ENCODE data around the gene ELSPBP1. TPM values are rescaled to one million over a fixed set of nuclear protein-coding genes. Genes with fewer than 3 reads are reported as not detected.

Gene ELSPBP1
- polyA plus RNA-seq, 1 donor (not counting 4 experiments of a cell fraction or from before 2014, with no cell fraction given), result not detected

DNA sequence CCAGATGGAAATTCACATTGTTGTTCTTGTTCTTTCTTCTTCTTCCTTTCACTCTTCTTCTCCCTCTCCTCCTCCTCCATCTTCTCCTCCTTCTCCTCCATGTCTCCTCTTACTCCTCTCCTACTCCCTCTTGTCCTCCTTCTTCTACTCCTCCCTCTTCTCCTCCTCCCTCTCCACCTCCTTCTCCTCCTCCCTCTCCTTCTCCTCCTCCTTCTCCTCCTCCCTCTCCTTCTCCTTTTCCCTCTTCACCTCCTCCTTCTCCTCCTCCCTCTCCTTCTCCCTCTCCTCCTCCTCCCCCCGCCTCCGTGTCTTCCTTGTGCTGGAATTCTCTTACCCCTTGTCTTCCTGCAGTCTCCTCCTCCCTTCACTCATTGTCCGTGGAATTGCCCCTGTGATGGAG, 31.0 kb downstream of the ELSPBP1 start:
- Histone ChIP-seq H2AFZ (ENCODE audit: control insufficient read depth, low read length) (no peak overlapping the region), H3K79me2 (ENCODE audit: control insufficient read depth, insufficient read depth, low read length) (no peaks in the 10 kb centered on the region), H3K9me1 (ENCODE audit: control insufficient read depth, extremely low read depth, insufficient read depth, low read length) (no peaks in the 10 kb centered on the region), H3K27ac (ENCODE audit: control insufficient read depth, insufficient read depth, low read length) (no peak overlapping the region), H3K4me1 (ENCODE audit: control insufficient read depth, extremely low read depth, insufficient read depth, low read length) (no peaks in the 10 kb centered on the region), H3K4me3 (ENCODE audit: control insufficient read depth in 2 of 3, extremely low read depth in 1 of 3, insufficient read depth in 2 of 3, low read depth in 1 of 3, low read length in 3 of 3) (no peak overlapping the region), H3K27me3 (ENCODE audit: control insufficient read depth, extremely low read depth, insufficient read depth, low read length) (no peaks in the 10 kb centered on the region), H4K20me1 (ENCODE audit: control insufficient read depth, extremely low read depth, insufficient read depth, low read length) (no peaks in the 10 kb centered on the region), H3K4me2 (ENCODE audit: control insufficient read depth, extremely low read depth, insufficient read depth, low read depth, low read length) (no peak overlapping the region), H3K9me3 (ENCODE audit: control insufficient read depth, low read depth, low read length) (no peaks in the 10 kb centered on the region), H3K9ac (ENCODE audit: control insufficient read depth, extremely low read depth, insufficient read depth, low read length) (no peak overlapping the region), H3K36me3 (ENCODE audit: control insufficient read depth in 2 of 2, extremely low read depth in 1 of 2, insufficient read depth in 2 of 2, low read length in 2 of 2) (no peaks in the 10 kb centered on the region)
- DNase-seq (ENCODE audit: low read depth, low spot score) (no peak), FAIRE-seq (no peak)
- dilution Hi-C loops (cut with MboI; ENCODE audit: extremely low pct_ligation_motif_present, low sequenced_read_pairs), result no loop called here
- TF ChIP-seq CTCF (optimal IDR thresholded peaks at IDR 0.05 in 1 of 3, IDR thresholded peaks at IDR 0.05 in 1 of 3, conservative IDR thresholded peaks at IDR 0.05 in 1 of 3; ENCODE audit: extremely low read depth in 1 of 3, insufficient read depth in 2 of 3, low read length in 3 of 3) (no peak), EZH2 (IDR thresholded peaks at IDR 0.05; ENCODE audit: low read length) (no peak)

DNA sequence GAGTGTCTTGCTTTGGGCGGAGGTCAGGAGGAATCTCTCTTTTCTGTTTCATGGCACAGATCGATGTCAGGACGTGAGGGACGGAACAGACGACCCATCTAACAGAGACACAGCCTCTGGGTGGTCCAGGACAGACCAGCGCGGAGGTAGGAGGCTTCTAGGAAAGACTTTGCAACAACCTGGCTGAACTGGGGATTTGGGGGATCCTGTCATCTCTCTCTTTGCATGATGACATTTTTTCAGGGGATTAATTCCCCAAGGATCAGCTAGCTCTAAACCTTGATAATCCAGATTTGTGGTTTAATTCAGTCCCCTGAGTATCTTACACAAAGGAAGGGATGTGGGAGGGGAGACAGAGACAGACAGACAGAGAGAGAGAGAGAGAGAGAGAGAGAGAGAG, 35.0 kb downstream of the ELSPBP1 start:
- no peaks in the 10 kb centered on the region for H4K20me1 ChIP-seq (ENCODE audit: control insufficient read depth, extremely low read depth, insufficient read depth, low read length)
- H3K9me1 ChIP-seq (ENCODE audit: control insufficient read depth, extremely low read depth, insufficient read depth, low read length), result no peaks in the 10 kb centered on the region
- FAIRE-seq (no peak), DNase-seq (ENCODE audit: low read depth, low spot score) (no peak)
- H3K27ac ChIP-seq (ENCODE audit: control insufficient read depth, insufficient read depth, low read length), result no peak overlapping the region
- no peaks in the 10 kb centered on the region for H3K9me3 ChIP-seq (ENCODE audit: control insufficient read depth, low read depth, low read length)
- H3K36me3 ChIP-seq (ENCODE audit: control insufficient read depth in 2 of 2, extremely low read depth in 1 of 2, insufficient read depth in 2 of 2, low read length in 2 of 2), result no peaks in the 10 kb centered on the region
- no peak overlapping the region for H2AFZ ChIP-seq (ENCODE audit: control insufficient read depth, low read length)
- H3K79me2 ChIP-seq (ENCODE audit: control insufficient read depth, insufficient read depth, low read length), result no peaks in the 10 kb centered on the region
- H3K4me2 ChIP-seq (ENCODE audit: control insufficient read depth, extremely low read depth, insufficient read depth, low read depth, low read length), result no peak overlapping the region
- no peak overlapping the region for H3K4me3 ChIP-seq (ENCODE audit: control insufficient read depth in 2 of 3, extremely low read depth in 1 of 3, insufficient read depth in 2 of 3, low read depth in 1 of 3, low read length in 3 of 3)
- TF ChIP-seq CTCF (optimal IDR thresholded peaks at IDR 0.05 in 1 of 3, IDR thresholded peaks at IDR 0.05 in 1 of 3, conservative IDR thresholded peaks at IDR 0.05 in 1 of 3; ENCODE audit: extremely low read depth in 1 of 3, insufficient read depth in 2 of 3, low read length in 3 of 3), result no peak
- no peak for TF ChIP-seq EZH2 (IDR thresholded peaks at IDR 0.05; ENCODE audit: low read length)
- dilution Hi-C loops (cut with MboI; ENCODE audit: extremely low pct_ligation_motif_present, low sequenced_read_pairs), result no loop called here
- no peaks in the 10 kb centered on the region for H3K27me3 ChIP-seq (ENCODE audit: control insufficient read depth, extremely low read depth, insufficient read depth, low read length)
- no peaks in the 10 kb centered on the region for H3K4me1 ChIP-seq (ENCODE audit: control insufficient read depth, extremely low read depth, insufficient read depth, low read length)
- H3K9ac ChIP-seq (ENCODE audit: control insufficient read depth, extremely low read depth, insufficient read depth, low read length), result no peak overlapping the region

Data from keratinocyte (primary cell).